ENCODE results near the gene PLCG2. TPM values are rescaled to one million over a fixed set of nuclear protein-coding genes. Genes with fewer than 3 reads are reported as not detected.
"Not testable (repeated sequence)": the region's sequence is repeated elsewhere in the genome, so short reads cannot be mapped to it uniquely, and the experiment has no call there.

Gene PLCG2
- total RNA-seq, 1 donor from 2014 or later, result 10.9 TPM

GRCh38 chr16:81908466-81909262, 129.6 kb downstream of the PLCG2 start:
- DNase-seq (ENCODE audit: low read depth in 2 of 2), result peak in 1 of 2 donors; percentile 32

- no peak for DNase-seq (ENCODE audit: low read depth in 2 of 2)
These were observed 131.3 kb downstream of the PLCG2 start for GRCh38 chr16:81910366-81910885.

- no peak for DNase-seq (ENCODE audit: low read depth in 2 of 2)
These were observed 133.3 kb downstream of the PLCG2 start for GRCh38 chr16:81912395-81912794.

GRCh38 chr16:81913222-81913621, 134.1 kb downstream of the PLCG2 start:
- DNase-seq (ENCODE audit: low read depth in 2 of 2), result no peak

GRCh38 chr16:81917375-81917774, 138.3 kb downstream of the PLCG2 start:
- no peak for DNase-seq (ENCODE audit: low read depth in 2 of 2)

GRCh38 chr16:81918927-81919326, 139.8 kb downstream of the PLCG2 start:
- DNase-seq (ENCODE audit: low read depth in 2 of 2), result no peak

GRCh38 chr16:81920498-81920897, 141.4 kb downstream of the PLCG2 start:
- peak in 1 of 2 donors; percentile 18 for DNase-seq (ENCODE audit: low read depth in 2 of 2)

- DNase-seq (ENCODE audit: low read depth in 2 of 2), result peak; percentile 44 to 60
These were observed 142.2 kb downstream of the PLCG2 start for GRCh38 chr16:81921085-81921814.

- DNase-seq (ENCODE audit: low read depth in 2 of 2), result peak in 1 of 2 donors; percentile 77
These were observed 142.9 kb downstream of the PLCG2 start for GRCh38 chr16:81921843-81922584.

- DNase-seq (ENCODE audit: low read depth in 2 of 2), result no peak
These were observed 144.2 kb downstream of the PLCG2 start for GRCh38 chr16:81923296-81923695.

- DNase-seq (ENCODE audit: low read depth in 2 of 2), result no peak
These were observed 145.9 kb downstream of the PLCG2 start for GRCh38 chr16:81925016-81925415.

- no peak for DNase-seq (ENCODE audit: low read depth in 2 of 2)
These were observed 146.9 kb downstream of the PLCG2 start for GRCh38 chr16:81926036-81926435.

- DNase-seq (ENCODE audit: low read depth in 2 of 2), result no peak
These were observed 148.6 kb downstream of the PLCG2 start for GRCh38 chr16:81927561-81928185.

GRCh38 chr16:81928271-81928918, 149.3 kb downstream of the PLCG2 start:
- no peak for DNase-seq (ENCODE audit: low read depth in 2 of 2)

- no peak for DNase-seq (ENCODE audit: low read depth in 2 of 2)
These were observed 149.9 kb downstream of the PLCG2 start for GRCh38 chr16:81928975-81929374.

GRCh38 chr16:81929841-81930240, 150.8 kb downstream of the PLCG2 start:
- DNase-seq (ENCODE audit: low read depth in 2 of 2), result no peak

GRCh38 chr16:81931927-81932326, 152.8 kb downstream of the PLCG2 start:
- no peak for DNase-seq (ENCODE audit: low read depth in 2 of 2)

- DNase-seq (ENCODE audit: low read depth in 2 of 2), result peak; percentile 48 to 49
These were observed 153.6 kb downstream of the PLCG2 start for GRCh38 chr16:81932668-81933067.

GRCh38 chr16:81933361-81933760, 154.3 kb downstream of the PLCG2 start:
- no peak for DNase-seq (ENCODE audit: low read depth in 2 of 2)

- not testable (repeated sequence) for DNase-seq (ENCODE audit: low read depth in 2 of 2)
These were observed 155.6 kb downstream of the PLCG2 start for GRCh38 chr16:81934711-81935110.
